Umbilical cord (tissue), 2 donors: ENCODE measurements around the gene SLC66A3. TPM values are rescaled to one million over a fixed set of nuclear protein-coding genes. Genes with fewer than 3 reads are reported as not detected.

ENCODE experiments used
- DNase-seq: peaks from one replicate; pipeline ENCODE4 v3.0.0-alpha.2; 2015; ENCODE audit warnings: low spot score
- total RNA-seq: library from RNA; depleted of rRNA; stranded (reverse); fragments of >200 nt; gene quantifications from one replicate; pipeline ENCODE4 v1.2.3, GENCODE V29; 2014; ENCODE audit warnings: low replicate concordance; ENCODE audit not compliant: insufficient read depth

SLC66A3 gene
- 84.7 TPM for total RNA-seq

DNA sequence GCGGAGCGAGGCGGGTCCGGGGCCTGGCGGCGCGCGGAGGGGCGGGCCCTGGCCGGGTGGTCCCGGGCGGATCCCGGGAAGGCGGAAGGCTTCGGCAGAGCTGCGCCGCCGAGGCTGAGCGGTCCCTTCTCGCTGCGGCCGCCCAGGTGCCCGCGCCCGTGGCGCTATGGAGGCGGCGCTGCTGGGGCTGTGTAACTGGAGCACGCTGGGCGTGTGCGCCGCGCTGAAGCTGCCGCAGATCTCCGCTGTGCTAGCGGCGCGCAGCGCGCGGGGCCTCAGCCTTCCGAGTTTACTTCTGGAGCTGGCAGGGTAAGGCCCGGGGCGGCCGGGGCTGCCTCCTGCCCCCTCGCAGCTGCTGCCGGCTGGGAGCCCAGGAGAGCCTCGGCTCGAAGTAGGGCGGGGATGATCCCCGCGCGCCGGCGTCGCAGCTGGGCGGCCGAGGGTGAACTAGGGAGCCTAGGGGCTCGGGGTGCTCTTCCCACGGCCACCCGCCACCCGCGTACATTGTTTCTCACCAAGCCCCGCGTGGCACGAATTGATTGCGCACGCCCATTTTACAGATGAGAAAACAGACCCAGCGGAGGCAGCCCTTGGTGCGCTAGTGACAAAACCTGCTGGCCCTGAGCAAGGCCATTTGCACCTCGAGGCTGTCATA lies at the start of gene SLC66A3:
SLC66A3 (plus strand) TSS at position 87 of the 655 bp plus-strand sequence; CDS start at position 167, 80 bp downstream.
- peak; percentile 90 for DNase-seq

- DNase-seq = no peak
These were observed 46.3 kb upstream of the SLC66A3 start for GRCh38 chr2:11109002-11109401.

DNA sequence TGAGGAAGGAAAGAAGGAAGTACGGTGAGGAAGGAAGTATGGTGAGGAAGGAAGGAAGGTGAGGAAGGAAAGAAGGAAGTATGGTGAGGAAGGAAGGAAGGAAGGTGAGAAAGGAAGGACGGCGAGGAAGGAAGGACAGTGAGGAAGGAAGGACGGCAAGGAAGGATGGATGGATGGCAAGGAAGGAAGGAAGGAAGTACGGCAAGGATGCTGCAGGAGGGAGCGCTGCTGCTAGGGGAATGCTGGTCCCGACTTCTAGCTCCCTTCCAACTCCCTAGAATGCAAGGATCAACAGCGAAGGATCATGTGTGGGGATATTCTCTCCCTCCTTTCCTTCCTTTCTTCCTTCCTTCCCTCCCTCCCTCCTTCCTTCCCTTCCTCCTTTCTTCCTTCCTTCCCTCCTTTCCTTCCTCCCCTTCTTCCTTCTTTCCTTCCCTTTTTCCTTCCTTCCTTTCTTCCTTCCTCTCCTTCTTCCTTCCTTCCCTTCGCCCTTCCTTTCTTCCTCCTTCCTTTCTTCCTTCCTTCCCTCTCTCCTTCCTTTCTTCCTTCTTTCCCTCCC lies 42.3 kb upstream of the SLC66A3 start:
- no peak for DNase-seq

DNA sequence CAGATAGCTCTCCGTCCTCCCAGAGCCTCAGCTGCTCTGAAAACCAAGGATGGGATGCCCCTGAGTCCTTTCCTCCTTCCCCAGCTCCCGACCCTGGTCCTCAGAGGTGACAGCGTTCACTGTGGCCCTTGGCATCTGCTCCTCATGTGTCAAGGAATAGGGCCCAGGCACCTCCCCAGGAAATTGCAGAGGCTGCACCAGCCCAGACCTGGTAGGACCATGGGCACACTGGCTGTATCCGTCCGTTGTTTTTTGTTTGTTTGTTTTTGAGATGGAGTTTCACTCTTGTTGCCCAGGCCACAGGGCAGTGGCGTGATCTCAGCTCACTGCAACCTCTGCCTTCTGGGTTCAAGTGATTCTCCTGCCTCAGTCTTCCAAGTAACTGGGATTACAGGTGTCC lies 37.5 kb upstream of the SLC66A3 start:
- no peak for DNase-seq

GRCh38 chr2:11118761-11119160 lies 36.5 kb upstream of the SLC66A3 start:
- no peak for DNase-seq

DNA sequence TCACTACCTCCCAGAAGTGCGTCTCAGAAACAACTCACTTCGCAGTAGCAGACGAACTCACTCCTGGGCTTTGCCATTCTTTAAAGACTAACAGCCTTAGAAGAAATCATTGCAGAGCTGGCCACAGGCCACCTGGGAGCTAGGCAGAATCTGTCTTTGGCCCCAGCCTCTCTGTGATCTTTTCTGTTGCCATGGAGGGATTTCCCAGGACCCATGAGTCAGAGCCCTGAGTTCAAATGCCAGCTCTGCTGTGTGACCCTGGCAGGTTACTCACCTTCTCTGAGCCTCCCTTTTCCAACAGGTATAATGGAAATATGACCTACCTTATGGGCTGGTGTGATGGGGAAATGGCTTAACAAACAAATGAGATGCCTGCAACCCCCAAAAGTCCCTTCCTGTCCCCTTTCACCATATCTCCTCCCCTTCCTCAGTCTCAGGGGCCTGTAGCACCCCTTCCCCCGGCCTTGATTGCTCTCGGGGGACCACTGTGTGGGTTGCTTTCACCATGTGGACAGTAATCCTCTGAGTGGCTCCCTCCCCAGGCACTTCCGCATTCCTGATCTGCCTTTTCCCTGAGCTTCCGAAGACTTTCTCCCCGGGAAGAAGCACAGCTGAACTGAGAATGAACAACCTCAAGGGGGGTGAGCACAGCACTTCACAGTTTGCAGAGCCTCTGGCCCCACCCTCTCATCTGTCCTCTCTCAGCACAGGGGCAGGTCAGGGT lies 34.0 kb upstream of the SLC66A3 start:
- no peak for DNase-seq

DNA sequence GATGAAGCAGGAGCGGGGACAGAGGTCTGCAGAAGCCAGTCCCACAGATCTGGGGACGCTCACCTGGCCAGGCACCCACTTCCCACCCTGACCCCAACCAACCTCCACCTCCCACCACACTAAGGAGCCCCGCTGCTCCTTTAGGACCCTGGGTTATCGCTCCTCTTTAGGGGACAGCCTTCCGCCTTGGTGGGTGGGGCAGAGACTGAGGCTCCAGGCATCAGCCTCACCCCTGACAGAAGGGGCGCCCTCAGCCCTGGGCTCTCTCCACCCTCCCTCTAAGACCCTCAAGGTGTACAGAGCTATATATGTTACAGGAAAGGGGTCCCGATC lies 33.5 kb upstream of the SLC66A3 start:
- no peak for DNase-seq

- DNase-seq = no peak
These were observed 32.9 kb upstream of the SLC66A3 start for GRCh38 chr2:11122380-11122779.

DNA sequence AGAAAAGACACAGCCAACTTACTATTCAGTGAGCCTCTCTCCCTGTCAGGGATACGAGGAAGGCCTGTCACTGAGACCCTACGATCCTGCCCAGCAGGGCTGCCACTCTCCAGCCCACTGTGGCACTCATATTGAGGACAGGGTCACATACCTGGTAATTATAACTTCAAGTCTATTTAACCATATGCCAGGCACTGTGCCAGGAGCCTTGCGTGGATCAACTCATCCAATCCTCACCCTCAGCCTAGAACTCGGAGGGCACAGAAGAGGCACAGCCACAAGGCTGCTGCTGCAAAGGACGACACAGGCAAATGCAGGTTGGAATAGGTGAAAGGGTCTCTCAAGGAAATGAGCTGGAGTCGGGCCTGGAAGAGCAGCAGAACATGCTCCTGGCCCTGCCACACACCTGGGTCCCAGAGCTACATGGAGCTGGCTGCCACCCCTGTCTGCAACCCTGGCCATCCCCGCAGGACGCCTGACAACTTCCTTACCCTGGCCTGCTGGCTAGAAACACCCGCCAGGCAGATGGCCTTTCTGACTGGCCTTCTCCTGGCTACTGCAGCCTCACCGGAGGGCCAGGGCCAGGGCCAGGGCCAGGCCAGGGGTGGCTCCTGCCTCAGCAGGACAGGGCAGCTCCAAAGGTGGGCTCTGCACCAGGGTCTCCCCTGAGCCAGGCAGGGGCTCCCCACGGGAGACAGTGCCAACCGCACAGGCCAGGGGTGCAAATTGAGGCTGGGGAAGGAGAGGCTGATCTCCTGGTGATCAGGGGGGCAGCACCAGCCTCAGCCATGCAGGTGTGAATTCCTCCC lies 32.1 kb upstream of the SLC66A3 start:
- no peak for DNase-seq

DNA sequence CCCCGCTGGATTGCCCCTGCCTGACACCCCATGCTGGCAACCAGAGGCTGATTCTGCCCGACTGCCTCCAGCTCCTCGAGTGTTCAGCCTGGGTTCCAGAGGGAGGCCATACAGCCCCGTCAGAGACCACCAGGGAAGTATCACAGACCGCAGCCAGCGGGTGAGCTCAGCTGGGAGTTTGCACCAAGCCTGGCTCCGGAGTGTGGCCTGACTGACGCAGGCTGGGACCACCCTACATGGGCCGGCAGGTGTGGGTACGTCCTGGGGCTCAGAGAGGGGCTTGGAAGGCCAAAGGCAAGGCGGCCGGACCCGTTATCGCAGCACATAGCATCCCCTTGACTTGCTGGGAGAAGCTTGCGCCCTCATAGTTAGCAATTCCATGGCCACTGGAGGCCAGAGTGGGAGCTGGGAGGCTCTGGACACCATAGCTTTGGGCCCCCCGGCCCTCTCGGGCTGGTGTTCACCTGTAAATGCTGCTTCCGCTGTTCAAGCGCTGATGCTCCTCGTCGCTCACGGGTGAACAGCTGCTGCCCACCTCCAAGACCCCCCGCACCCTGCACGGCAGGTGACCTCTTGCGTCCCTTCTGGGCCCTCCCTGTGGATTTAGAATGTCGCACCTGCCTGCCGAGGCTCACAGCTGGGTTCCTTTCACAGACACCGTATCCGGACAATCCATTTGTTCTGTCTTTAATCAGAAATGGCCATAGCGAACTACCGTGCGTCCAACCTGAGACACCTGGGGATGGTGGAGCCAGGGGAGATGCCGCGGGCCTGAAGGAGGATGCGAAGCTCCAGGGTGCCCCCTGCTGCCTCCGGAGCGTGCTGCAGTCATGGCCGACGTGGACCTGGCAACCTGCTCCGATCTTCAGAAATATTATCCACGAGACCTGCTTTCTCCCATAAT lies 31.2 kb upstream of the SLC66A3 start:
- no peak for DNase-seq

DNA sequence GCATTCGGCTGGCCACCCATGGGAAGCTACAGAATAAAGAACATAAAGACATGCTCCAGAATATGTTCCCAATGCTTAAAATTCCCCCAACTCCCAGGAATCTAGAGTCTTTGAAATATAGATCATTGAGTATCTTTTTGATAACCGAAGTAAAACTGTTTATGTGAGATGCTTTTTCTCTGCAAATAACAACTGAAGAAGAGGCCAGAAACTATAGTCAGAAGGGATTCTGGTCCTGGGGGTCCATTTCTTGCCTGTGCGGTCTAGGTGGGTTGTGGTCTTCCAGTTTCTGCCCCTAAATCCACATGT lies 30.6 kb upstream of the SLC66A3 start:
- no peak for DNase-seq

DNA sequence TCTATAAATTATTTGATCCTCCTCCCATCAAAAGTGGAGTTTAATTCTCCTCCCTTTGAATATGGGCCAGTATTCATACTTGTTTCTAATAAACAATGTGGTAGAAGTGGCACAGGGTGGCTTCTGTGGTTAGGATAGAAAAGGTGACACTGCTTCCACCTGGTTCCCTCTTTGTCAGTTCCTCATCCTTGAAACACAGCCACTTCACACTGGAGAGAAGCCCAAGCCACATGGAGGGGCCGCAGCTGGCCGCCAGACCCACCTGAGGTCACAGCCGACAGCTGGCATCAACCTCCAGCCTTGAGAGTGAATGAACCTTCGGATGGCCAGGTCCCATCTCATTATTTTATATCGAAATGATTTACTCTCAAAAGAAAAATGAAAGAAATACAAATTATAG lies 27.5 kb upstream of the SLC66A3 start:
- DNase-seq = no peak

- no peak for DNase-seq
These were observed 26.9 kb upstream of the SLC66A3 start for GRCh38 chr2:11128243-11128951.

DNA sequence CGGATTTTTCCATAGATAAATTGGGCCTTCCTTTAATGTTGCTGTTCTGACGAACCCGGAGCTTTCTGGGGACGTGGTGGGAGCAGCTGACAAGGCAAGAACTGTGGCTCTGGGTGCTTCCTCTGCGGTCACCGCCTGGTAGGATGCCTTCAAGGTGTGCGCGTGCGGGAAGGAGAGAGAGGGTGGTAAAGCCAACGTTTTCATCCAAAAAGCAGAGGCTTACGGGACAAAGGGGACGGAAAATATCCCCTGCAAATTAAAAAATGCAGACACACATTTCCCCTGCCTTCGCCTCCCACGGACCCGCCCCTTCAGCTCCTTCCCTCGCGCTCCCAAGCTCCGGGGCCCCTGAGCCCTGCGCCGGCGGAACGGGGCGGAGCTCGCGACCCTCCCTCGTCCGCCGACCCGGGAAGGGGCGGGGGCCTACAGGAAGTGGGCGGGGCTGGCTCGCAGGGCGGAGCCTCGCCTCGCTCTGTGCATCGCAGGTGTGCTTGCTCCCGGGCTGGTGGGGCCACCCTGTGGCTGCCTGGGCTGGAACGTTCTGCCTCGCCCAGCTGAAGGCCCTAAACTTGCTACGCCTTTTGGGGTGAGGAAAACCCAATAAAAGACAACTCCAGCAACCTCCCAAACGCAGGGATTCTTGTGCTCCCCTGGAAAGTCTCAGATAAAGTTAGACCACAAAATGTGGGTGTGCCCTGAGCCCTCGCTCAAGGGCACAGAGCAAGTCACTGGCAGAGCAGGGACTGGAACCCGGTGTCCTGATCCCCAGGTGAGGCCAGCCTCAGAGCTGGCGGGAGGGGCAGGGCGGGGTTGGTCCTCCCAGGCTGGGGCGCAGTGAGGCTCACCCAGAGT lies 25.4 kb upstream of the SLC66A3 start:
- peak; percentile 51 for DNase-seq

GRCh38 chr2:11131166-11131920 lies 23.9 kb upstream of the SLC66A3 start:
- DNase-seq = no peak

DNA sequence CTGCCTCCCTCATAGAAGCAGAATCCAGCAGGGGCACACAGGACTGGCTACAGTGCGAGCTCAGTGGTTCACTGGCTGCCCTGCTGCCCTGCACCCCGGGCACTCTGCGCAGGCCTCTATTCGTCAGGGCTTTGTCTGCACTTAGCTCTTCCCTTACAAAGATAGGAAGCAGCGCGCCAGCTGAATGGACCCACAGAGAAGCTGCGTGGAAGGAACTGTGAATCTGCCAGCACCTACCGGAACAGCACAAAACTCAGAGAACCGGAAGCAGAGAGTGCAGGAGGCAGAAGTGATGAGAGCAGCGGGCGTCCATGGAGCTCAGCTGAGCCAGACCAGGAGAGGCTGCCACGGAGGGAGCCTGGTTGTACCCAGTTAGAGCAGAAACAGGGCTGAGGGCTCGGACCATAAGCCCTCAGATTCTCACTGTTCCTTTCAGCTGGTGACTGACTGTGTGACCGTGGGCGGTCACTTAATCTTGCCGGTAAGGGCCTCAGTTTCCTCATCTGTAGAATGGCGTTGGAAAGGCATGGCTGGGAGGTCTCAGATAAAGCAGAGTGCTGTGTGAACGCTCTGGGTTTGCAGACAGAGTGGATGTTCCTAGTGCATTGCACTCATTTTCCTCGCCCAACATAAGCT lies 23.1 kb upstream of the SLC66A3 start:
- no peak for DNase-seq

- DNase-seq = peak; percentile 78
These were observed 21.9 kb upstream of the SLC66A3 start for GRCh38 chr2:11133238-11133935.

DNA sequence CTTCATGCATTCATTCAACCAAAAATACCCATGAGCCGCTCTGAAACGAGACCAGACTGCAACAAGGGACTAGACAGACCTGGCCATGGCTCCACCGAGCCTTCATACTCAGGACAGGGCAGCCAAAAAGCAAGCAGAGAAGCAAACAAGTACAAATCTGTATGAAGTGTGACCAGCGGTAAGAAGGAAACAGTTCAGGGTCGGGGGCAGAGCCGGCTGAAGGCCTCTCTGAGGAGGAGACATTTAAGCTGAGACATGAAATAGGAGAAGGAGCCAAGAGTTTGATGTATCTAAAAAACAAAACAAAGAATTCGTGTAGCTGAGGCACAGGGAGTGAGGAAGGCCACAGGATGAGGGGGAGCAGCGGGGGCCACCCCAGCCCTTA lies 21.3 kb upstream of the SLC66A3 start:
- DNase-seq = no peak
